Measurements from ENCODE around the gene SLC44A3.
A peak's percentile ranks its signal among the peaks of the same experiment; 100 is the strongest.

The SLC44A3 gene

GRCh38 chr1:94874423-94874822, 54.3 kb downstream of the SLC44A3 start:
- no peak for DNase-seq (ENCODE audit: low spot score)

- DNase-seq (ENCODE audit: low spot score): no peak
These were observed 55.6 kb downstream of the SLC44A3 start for GRCh38 chr1:94875794-94876193.

GRCh38 chr1:94876362-94876761, 56.2 kb downstream of the SLC44A3 start:
- DNase-seq (ENCODE audit: low spot score): no peak

- no peak for DNase-seq (ENCODE audit: low spot score)
These were observed 58.2 kb downstream of the SLC44A3 start for GRCh38 chr1:94878329-94878728.

- peak; percentile 36 for DNase-seq (ENCODE audit: low spot score)
These were observed 63.5 kb downstream of the SLC44A3 start for GRCh38 chr1:94883691-94884090.

GRCh38 chr1:94884106-94884505, 63.9 kb downstream of the SLC44A3 start:
- peak; percentile 47 for DNase-seq (ENCODE audit: low spot score)

GRCh38 chr1:94884507-94884906, 64.3 kb downstream of the SLC44A3 start:
- DNase-seq (ENCODE audit: low spot score): no peak

- no peak for DNase-seq (ENCODE audit: low spot score)
These were observed 66.2 kb downstream of the SLC44A3 start for GRCh38 chr1:94886361-94886760.

- no peak for DNase-seq (ENCODE audit: low spot score)
These were observed 66.9 kb downstream of the SLC44A3 start for GRCh38 chr1:94887106-94887505.

- DNase-seq (ENCODE audit: low spot score): no peak
These were observed 67.5 kb downstream of the SLC44A3 start for GRCh38 chr1:94887603-94888171.

- DNase-seq (ENCODE audit: low spot score): no peak
These were observed 68.0 kb downstream of the SLC44A3 start for GRCh38 chr1:94888201-94888600.

- DNase-seq (ENCODE audit: low spot score): no peak
These were observed 72.6 kb downstream of the SLC44A3 start for GRCh38 chr1:94892604-94893254.

GRCh38 chr1:94894630-94895029, 74.5 kb downstream of the SLC44A3 start:
- no peak for DNase-seq (ENCODE audit: low spot score)

GRCh38 chr1:94895518-94895917, 75.4 kb downstream of the SLC44A3 start:
- DNase-seq (ENCODE audit: low spot score): no peak

- DNase-seq (ENCODE audit: low spot score): no peak
These were observed 78.6 kb downstream of the SLC44A3 start for GRCh38 chr1:94898491-94899385.

GRCh38 chr1:94899756-94900155, 79.6 kb downstream of the SLC44A3 start:
- DNase-seq (ENCODE audit: low spot score): no peak

- no peak for DNase-seq (ENCODE audit: low spot score)
These were observed 81.7 kb downstream of the SLC44A3 start for GRCh38 chr1:94901841-94902240.

GRCh38 chr1:94903280-94904009, 83.3 kb downstream of the SLC44A3 start:
- DNase-seq (ENCODE audit: low spot score): no peak

GRCh38 chr1:94905207-94905606, 85.0 kb downstream of the SLC44A3 start:
- DNase-seq (ENCODE audit: low spot score): no peak

- DNase-seq (ENCODE audit: low spot score): no peak
These were observed 86.2 kb downstream of the SLC44A3 start for GRCh38 chr1:94906382-94906781.

- DNase-seq (ENCODE audit: low spot score): no peak
These were observed 87.0 kb downstream of the SLC44A3 start for GRCh38 chr1:94907136-94907535.

GRCh38 chr1:94908190-94908589, 88.0 kb downstream of the SLC44A3 start:
- no peak for DNase-seq (ENCODE audit: low spot score)
